RPMI7951 (cell line): ENCODE data around the gene AGBL4. TPM values are rescaled to one million over a fixed set of nuclear protein-coding genes. Genes with fewer than 3 reads are reported as not detected.

Experiments
- DNase-seq: peaks from one replicate; pipeline ENCODE4 v3.0.0-alpha.2; 2012; ENCODE audit warnings: low read depth
- total RNA-seq: library from RNA; depleted of rRNA; stranded (reverse); fragments of >200 nt; shearing (Covaris generic); gene quantifications from 2 replicates; pipeline ENCODE4 v1.2.3, GENCODE V29; 2014

Gene AGBL4
- total RNA-seq, 1 experiment from 2014 or later, result not detected

- no peak for DNase-seq
Measured at GRCh38 chr1:48684381-48684780, 1339.4 kb downstream of the AGBL4 start.

DNA sequence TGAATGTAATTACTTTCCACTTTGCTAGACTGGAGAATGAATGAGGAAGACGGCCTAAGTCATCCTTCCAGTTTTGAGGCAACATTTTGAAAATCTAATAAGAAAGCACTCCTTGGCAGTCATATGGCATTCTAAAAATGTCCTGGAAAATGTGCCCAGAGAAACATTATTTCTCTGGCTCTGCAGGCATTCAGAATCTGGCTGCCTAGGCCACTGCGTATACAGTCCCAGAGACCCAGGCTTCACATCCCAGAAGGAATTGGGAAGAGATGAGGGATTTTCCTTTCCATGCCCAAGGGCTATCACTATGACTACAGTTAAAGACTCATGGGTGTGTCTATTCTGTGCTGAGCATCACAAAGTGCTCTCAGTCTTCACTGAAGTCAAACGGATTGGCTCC lies 1339.9 kb downstream of the AGBL4 start:
- peak; percentile 45 for DNase-seq

GRCh38 chr1:48681476-48682305 lies 1342.1 kb downstream of the AGBL4 start:
- DNase-seq, result peak; percentile 66

- DNase-seq, result peak; percentile 33
Measured at GRCh38 chr1:48680411-48681035, 1343.2 kb downstream of the AGBL4 start.

GRCh38 chr1:48679859-48680258 lies 1343.9 kb downstream of the AGBL4 start:
- no peak for DNase-seq

GRCh38 chr1:48678710-48679505 lies 1344.8 kb downstream of the AGBL4 start:
- no peak for DNase-seq

GRCh38 chr1:48677306-48678287 lies 1346.2 kb downstream of the AGBL4 start:
- peak; percentile 72 for DNase-seq

GRCh38 chr1:48676822-48677221 lies 1346.9 kb downstream of the AGBL4 start:
- DNase-seq, result no peak

GRCh38 chr1:48676376-48676775 lies 1347.4 kb downstream of the AGBL4 start:
- DNase-seq, result no peak

GRCh38 chr1:48675251-48675650 lies 1348.5 kb downstream of the AGBL4 start:
- DNase-seq, result peak; percentile 47

- DNase-seq, result peak; percentile 90
Measured at GRCh38 chr1:48674641-48675040, 1349.1 kb downstream of the AGBL4 start.

GRCh38 chr1:48673332-48674105 lies 1350.2 kb downstream of the AGBL4 start:
- DNase-seq, result no peak

DNA sequence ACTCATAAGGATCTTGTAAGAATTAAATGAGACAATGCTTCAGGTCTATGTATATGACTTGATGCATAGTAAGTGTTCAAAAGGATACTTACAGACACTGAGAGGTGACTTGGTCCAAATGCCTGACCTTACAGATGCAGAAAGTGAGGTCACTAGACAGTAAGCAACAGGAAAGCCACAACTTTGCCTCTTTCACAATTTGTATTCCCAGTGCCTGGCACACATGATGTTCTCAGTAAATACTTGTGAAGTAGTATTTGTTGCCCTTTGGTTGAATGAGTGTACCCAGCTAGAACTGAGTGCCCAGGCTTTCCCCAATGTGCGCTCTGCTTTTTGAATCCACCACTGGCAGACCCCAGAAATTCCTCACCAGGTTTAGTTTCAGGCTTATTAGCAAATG lies 1352.2 kb downstream of the AGBL4 start:
- no peak for DNase-seq

GRCh38 chr1:48670234-48671020 lies 1353.3 kb downstream of the AGBL4 start:
- no peak for DNase-seq

GRCh38 chr1:48668339-48668738 lies 1355.4 kb downstream of the AGBL4 start:
- DNase-seq, result no peak

GRCh38 chr1:48667782-48668181 lies 1356.0 kb downstream of the AGBL4 start:
- no peak for DNase-seq

DNA sequence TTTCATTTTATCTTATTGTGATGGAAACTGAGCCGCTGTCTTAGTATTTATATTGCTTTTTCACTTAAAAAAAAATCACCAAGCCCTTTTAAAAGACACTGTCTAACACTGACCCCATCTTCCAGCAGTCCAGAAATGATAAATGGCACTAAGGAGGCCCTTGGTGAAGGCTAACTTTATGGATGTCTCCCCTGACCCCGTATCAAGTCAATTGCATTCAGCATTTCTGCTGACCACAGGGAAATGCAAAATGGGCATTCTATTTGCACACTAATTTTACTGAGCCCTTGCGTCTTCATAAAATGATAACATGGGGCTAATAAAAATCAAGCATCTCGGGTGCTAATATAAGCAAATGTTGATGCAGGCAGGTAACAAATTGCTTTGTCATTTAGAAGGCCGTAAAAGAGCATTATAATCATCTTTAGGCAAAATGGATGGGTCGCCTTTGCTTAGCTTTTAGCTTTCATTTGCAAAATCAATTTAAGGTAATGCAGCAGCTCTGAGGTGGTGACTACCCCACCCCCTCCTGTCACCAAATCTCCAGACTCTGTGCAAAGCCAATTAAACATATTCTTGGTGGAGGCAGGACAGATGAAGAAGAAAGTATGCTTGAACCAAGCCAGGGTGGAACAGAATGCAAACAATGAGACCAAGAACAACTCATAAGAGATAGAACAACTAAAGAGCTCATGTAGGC lies 1357.9 kb downstream of the AGBL4 start:
- no peak for DNase-seq

- DNase-seq, result no peak
Measured at GRCh38 chr1:48661726-48662463, 1361.9 kb downstream of the AGBL4 start.
